Spleen (tissue), 11 donors: Measurements from ENCODE around the gene TMEM94. TPM values are rescaled to one million over a fixed set of nuclear protein-coding genes. Genes with fewer than 3 reads are reported as not detected.
"Not testable (repeated sequence)": the region's sequence is repeated elsewhere in the genome, so short reads cannot be mapped to it uniquely, and the experiment has no call there.

Experiments
- DNase-seq: peaks from one replicate; pipeline ENCODE4 v3.0.0-alpha.2; 2020
- H3K27ac ChIP-seq, 8 donors: fragments of 200-600 bp; sonication (generic) in 7 of 8; 1 replicate in 4 of 8; 2 replicates in 4 of 8; pipeline versions ENCODE4 v1.5.0 to v1.8.0; 2016 to 2021; ENCODE audit warnings: inconsistent platforms in 4 of 8, mild to moderate bottlenecking in 4 of 8, moderate library complexity in 1 of 8
- H3K27me3 ChIP-seq, 7 donors: fragments of 200-600 bp; sonication (generic) in 6 of 7; replicated peaks in 1 of 7; 1 replicate in 4 of 7; 2 replicates in 3 of 7; pipeline versions ENCODE4 v1.5.0 to v1.8.0; 2016 to 2021; ENCODE audit warnings: inconsistent platforms in 3 of 7, mild to moderate bottlenecking in 1 of 7
- H3K36me3 ChIP-seq, 6 donors: fragments of 200-600 bp; sonication (generic) in 5 of 6; 1 replicate in 4 of 6; 2 replicates in 2 of 6; pipeline versions ENCODE4 v1.5.0 to v1.8.0; 2016 to 2021; ENCODE audit warnings: inconsistent platforms in 2 of 6
- H3K4me1 ChIP-seq, 6 donors: fragments of 200-600 bp; sonication (generic) in 5 of 6; 1 replicate in 3 of 6; 2 replicates in 3 of 6; pipeline versions ENCODE4 v1.5.0 to v1.8.0; 2016 to 2021; ENCODE audit warnings: inconsistent platforms in 3 of 6
- H3K4me3 ChIP-seq, 8 donors: fragments of 200-600 bp; sonication (generic) in 7 of 8; 1 replicate in 4 of 8; 2 replicates in 4 of 8; pipeline versions ENCODE4 v1.5.0 to v1.8.0; 2016 to 2021; ENCODE audit warnings: inconsistent platforms in 4 of 8, mild to moderate bottlenecking in 4 of 8, moderate library complexity in 2 of 8
- H3K9me3 ChIP-seq, 8 donors: fragments of 200-600 bp; sonication (generic) in 7 of 8; 1 replicate in 4 of 8; 2 replicates in 4 of 8; pipeline versions ENCODE4 v1.5.0 to v1.8.0; 2016 to 2021; ENCODE audit warnings: inconsistent platforms in 4 of 8
- POLR2A ChIP-seq, 3 donors: fragments of 450-650 bp; IDR thresholded peaks; one replicate each; pipeline ENCODE4 v1.5.1; 2017; ENCODE audit warnings: antibody characterized with exemption in 3 of 3, mild to moderate bottlenecking in 1 of 3
- POLR2AphosphoS5 ChIP-seq, 3 donors: sonication (generic); formaldehyde crosslinking; IDR thresholded peaks; one replicate each; pipeline ENCODE4 v1.5.1; 2017; ENCODE audit warnings: antibody characterized with exemption in 3 of 3
- WGBS, 5 donors: extraction: QIAGEN DNeasy Blood & Tissue Kit in 3 of 5; methylation state at CpG; one replicate each; pipeline versions ENCODE4 v1.1.5 to v1.1.7; 2013 to 2018; 5-methylcytosine and 5-hydroxymethylcytosine counted together
- intact Hi-C: fragments of 100-400 bp; cut with DNase I; formaldehyde crosslinking; loops from one replicate; pipeline ENCODE4 v1.15.0; 2023; ENCODE audit warnings: low total_unique reads
- polyA plus RNA-seq, 3 donors: library from polyadenylated mRNA; stranded (reverse); fragments of 200-250 nt; gene quantifications; one replicate each; pipeline ENCODE4 v1.2.1, GENCODE V29; 2013
- total RNA-seq, 7 donors: library from RNA; depleted of rRNA in 3 of 7; stranded (reverse); fragments of >200 nt in 3 of 7; fragmentation: NEBNext Ultra II Directional in 4 of 7; extraction: Animal tissue kit (Norgen Biotek cat#: 25700) in 4 of 7; gene quantifications; one replicate each; pipeline versions ENCODE4 v1.1.0 to v1.2.1, GENCODE V29; 2016 to 2021
- TF ChIP-seq, protein P1 (sequence below), 11 experiments: fragments of 200-600 bp in 7 of 11; fragments of 450-650 bp in 4 of 11; sonication (generic) in 4 of 11; IDR thresholded peaks in 8 of 11; conservative IDR thresholded peaks in 3 of 11; 1 replicate in 7 of 11; 2 replicates in 4 of 11; pipeline versions ENCODE4 v1.4.0 to v1.8.0; 2016 to 2021; ENCODE audit warnings: antibody characterized with exemption in 11 of 11, inconsistent platforms in 4 of 11, mild to moderate bottlenecking in 1 of 11
- donor health status: healthy with polysubstance abuse.
- donor health status: DM: no; HTN: no; CAD: no; lungs with moderate emphysema.
- donor health status: DM: no; HTN: no; CAD: no.
- donor health status: Bipolar disorder and iron deficiency.
- donor health status: healthy.
- donor health status: DM: no; HTN: no; CAD: no.
- donor health status: DM: yes; HTN: yes; CAD: no.

The TMEM94 gene
- total and polyA plus RNA-seq, 10 donors, result 24.8 to 101 (median 85.9) TPM

DNA sequence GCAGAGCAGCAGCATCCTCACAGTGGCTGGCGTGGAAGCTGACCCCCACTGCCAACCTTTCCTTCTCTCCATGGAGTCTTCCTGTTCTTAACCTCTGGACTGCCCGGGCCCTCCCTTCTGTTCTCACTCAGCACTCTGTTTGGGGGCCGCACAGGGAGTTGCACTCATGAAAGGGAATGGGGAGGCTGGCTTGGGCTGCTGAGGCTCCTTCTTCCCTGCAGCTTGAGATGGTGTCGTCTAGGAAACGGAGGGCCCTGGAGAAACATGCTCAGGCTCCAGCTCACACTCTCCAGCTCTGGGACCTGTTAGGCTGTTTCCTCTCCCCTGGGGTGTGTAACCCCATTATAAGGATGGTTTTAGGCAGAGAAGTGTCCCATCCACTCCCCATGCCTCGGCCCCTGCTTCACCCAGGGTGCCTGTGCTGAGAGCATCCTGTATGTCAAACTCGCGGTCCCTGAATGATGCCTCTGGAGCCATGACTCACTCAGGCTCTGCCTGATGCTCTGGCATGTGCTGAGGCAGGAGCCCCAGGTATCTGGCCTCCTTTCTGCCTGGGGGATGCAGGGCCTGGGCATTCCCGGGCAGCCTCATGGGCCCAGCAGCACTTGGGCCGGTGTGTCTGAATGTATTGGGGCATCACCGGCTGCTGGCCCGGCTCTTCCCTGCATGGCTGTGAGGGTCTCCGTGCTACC, 18.9 kb downstream of the TMEM94 start:
- TF ChIP-seq, protein P1, sequence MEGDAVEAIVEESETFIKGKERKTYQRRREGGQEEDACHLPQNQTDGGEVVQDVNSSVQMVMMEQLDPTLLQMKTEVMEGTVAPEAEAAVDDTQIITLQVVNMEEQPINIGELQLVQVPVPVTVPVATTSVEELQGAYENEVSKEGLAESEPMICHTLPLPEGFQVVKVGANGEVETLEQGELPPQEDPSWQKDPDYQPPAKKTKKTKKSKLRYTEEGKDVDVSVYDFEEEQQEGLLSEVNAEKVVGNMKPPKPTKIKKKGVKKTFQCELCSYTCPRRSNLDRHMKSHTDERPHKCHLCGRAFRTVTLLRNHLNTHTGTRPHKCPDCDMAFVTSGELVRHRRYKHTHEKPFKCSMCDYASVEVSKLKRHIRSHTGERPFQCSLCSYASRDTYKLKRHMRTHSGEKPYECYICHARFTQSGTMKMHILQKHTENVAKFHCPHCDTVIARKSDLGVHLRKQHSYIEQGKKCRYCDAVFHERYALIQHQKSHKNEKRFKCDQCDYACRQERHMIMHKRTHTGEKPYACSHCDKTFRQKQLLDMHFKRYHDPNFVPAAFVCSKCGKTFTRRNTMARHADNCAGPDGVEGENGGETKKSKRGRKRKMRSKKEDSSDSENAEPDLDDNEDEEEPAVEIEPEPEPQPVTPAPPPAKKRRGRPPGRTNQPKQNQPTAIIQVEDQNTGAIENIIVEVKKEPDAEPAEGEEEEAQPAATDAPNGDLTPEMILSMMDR (IDR thresholded peaks at IDR 0.05 in 8 of 11, conservative IDR thresholded peaks at IDR 0.05 in 3 of 11), result no peak
- TF ChIP-seq POLR2AphosphoS5 (IDR thresholded peaks at IDR 0.05) (no peak), POLR2A (IDR thresholded peaks at IDR 0.05) (no peak)
- no peak for DNase-seq
- Histone ChIP-seq H3K9me3 (no peaks in the 10 kb centered on the region), H3K4me1 (peaks cover 10 to 51% (median 23%) of the 10 kb centered on the region in 6 donors), H3K27ac (peak overlapping the region in 7 of 8 donors; percentile 62 to 79 (median 67)), H3K4me3 (no peak overlapping the region), H3K36me3 (peaks cover 0 to 81% (median 21%) of the 10 kb centered on the region in 6 donors), H3K27me3 (no peaks in the 10 kb centered on the region)
- intact Hi-C loops, result no loop called here
- WGBS, 5 donors, result 64 to 83% (median 70%) methylated on average over 12 to 13 of the region's 13 CpGs

DNA sequence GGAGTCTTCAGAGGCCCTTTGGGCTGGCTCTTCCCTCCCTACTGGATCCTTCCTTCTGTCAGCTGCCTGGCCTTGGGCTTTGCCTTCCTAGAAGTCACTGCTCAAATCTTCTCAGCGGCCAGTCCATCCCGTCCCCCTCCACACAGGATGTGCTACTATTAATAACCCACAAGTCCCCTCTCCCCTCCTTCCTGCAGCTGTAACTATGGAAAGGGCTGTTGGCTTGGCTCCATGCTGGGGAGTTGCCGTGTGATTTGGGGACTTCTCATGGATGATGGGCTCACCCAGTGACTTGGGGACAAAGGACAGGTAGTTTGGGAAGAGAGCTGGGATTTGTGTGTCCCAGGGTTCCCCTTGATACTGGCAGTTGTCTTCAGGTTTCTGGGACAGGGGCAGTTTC, 19.4 kb downstream of the TMEM94 start:
- H3K27me3 ChIP-seq, result no peaks in the 10 kb centered on the region
- H3K36me3 ChIP-seq, result peaks cover 0 to 86% (median 21%) of the 10 kb centered on the region in 6 donors
- no peaks in the 10 kb centered on the region for H3K9me3 ChIP-seq
- no peak for DNase-seq
- intact Hi-C loops, result no loop called here
- H3K4me3 ChIP-seq, result no peak overlapping the region
- 42 to 62% (median 58%) methylated on average over 3 of the region's 3 CpGs for WGBS, 5 donors
- peaks cover 10 to 56% (median 25%) of the 10 kb centered on the region in 6 donors for H3K4me1 ChIP-seq
- no peak for TF ChIP-seq POLR2A (IDR thresholded peaks at IDR 0.05)
- peak in 1 of 3 donors; percentile 18 for TF ChIP-seq POLR2AphosphoS5 (IDR thresholded peaks at IDR 0.05)
- peak overlapping the region in 7 of 8 donors; percentile 62 to 79 (median 67) for H3K27ac ChIP-seq

GRCh38 chr17:75476271-75476671, 19.8 kb downstream of the TMEM94 start:
- no peak overlapping the region for H3K4me3 ChIP-seq
- H3K36me3 ChIP-seq, result peaks cover 0 to 86% (median 21%) of the 10 kb centered on the region in 6 donors
- H3K27ac ChIP-seq, result peak overlapping the region in 7 of 8 donors; percentile 57 to 79 (median 64)
- H3K27me3 ChIP-seq, result no peaks in the 10 kb centered on the region
- no peak for TF ChIP-seq POLR2AphosphoS5 (IDR thresholded peaks at IDR 0.05)
- TF ChIP-seq, protein P1 (IDR thresholded peaks at IDR 0.05 in 8 of 11, conservative IDR thresholded peaks at IDR 0.05 in 3 of 11), result no peak
- peaks cover 10 to 60% (median 27%) of the 10 kb centered on the region in 6 donors for H3K4me1 ChIP-seq
- intact Hi-C loops, result no loop called here
- DNase-seq, result no peak
- H3K9me3 ChIP-seq, result no peaks in the 10 kb centered on the region
- WGBS, 5 donors, result 56 to 79% (median 73%) methylated on average over 8 of the region's 8 CpGs

DNA sequence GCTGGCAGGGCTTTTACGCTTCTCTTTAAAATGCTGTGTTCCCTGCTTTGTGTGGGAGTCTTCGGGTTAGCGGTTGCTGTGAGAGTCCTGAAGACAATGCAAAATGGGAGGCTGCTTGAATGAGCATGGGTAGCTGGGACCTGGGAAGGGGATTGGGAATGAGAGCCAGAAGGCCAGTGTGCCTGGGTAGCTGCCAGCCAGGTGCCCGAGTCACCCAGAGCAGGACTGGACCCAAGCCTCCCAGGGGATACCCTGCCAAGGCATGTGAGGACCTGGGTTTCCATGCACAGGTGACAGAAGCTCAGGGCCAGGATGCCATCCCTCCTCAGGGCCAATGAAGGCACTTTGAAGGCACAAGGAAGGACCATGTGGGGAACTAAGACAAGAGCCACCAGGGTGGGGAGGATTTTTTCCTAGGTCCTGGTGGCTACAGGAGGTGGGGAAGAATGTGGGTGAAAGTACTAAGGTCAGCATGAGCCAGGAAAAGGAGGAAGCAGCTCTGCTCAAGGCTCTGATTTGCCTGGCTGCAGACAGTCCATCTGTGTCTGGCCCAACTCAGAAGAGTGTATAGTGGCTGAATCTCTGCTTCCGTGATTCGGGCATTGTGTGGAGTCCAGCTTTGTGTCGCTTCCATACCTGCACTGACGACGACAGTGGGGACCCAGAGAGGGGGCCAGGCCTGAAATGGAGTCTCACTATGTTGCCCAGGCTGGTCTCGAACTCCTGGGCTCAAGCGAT, 20.5 kb downstream of the TMEM94 start:
- H3K36me3 ChIP-seq, result peaks cover 0 to 81% (median 18%) of the 10 kb centered on the region in 6 donors
- H3K4me3 ChIP-seq, result no peak overlapping the region
- no peak for DNase-seq
- peaks cover 10 to 67% (median 31%) of the 10 kb centered on the region in 6 donors for H3K4me1 ChIP-seq
- no peaks in the 10 kb centered on the region for H3K27me3 ChIP-seq
- WGBS, 5 donors, result 67 to 82% (median 69%) methylated on average over 9 to 11 of the region's 11 CpGs
- H3K27ac ChIP-seq, result peak overlapping the region in 7 of 8 donors; percentile 57 to 79 (median 64)
- H3K9me3 ChIP-seq, result no peaks in the 10 kb centered on the region
- intact Hi-C loops, result no loop called here
- TF ChIP-seq, protein P1 (IDR thresholded peaks at IDR 0.05 in 8 of 11, conservative IDR thresholded peaks at IDR 0.05 in 3 of 11), result no peak
- TF ChIP-seq POLR2AphosphoS5 (IDR thresholded peaks at IDR 0.05) (no peak), POLR2A (IDR thresholded peaks at IDR 0.05) (no peak)

DNA sequence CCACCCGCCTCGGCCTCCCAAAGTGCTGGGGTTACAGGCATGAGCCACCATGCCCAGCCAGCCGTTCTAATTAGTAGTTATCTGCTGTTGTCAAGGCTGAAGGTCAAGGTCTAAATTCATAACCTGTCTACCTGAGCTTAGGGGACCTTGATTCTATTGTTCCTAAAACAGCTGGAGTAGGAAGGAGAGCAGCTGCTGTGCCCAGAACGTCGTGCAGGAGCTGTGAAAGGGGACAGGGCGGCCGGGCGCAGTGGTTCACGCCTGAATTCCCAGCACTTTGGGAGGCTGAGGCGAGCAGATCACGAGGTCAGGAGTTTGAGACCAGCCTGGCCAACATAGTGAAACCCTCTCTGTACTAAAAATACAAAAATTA, 21.0 kb downstream of the TMEM94 start:
- intact Hi-C loops, result not testable (repeated sequence)

More for the DNA sequence above, 21.0 kb downstream of the TMEM94 start:
- not testable (repeated sequence) for H3K27me3 ChIP-seq, DNase-seq, H3K4me3 ChIP-seq, H3K9me3 ChIP-seq
- peak overlapping the region in 5 of 8 donors; percentile 41 to 79 (median 67) for H3K27ac ChIP-seq
- peaks cover 0 to 77% (median 13%) of the 10 kb centered on the region in 6 donors for H3K36me3 ChIP-seq
- WGBS, 5 donors, result 76 to 87% (median 85%) methylated on average over 11 of the region's 11 CpGs
- H3K4me1 ChIP-seq, result peaks cover 10 to 72% (median 33%) of the 10 kb centered on the region in 6 donors
